Renal cortex interstitium (tissue), 15 donors: ENCODE measurements around the gene RTP3. TPM values are rescaled to one million over a fixed set of nuclear protein-coding genes. Genes with fewer than 3 reads are reported as not detected.

Experiments used
- DNase-seq, 11 donors: peaks; one replicate each; pipeline ENCODE4 v3.0.0-alpha.2; 2013; ENCODE audit warnings: low read depth in 9 of 11, low spot score in 4 of 11; ENCODE audit errors: extremely low read depth in 1 of 11
- long read RNA-seq, 16 experiments: transcript quantifications; one replicate each; lab custom pipeline, GENCODE V29; 2026
- polyA plus RNA-seq, 3 donors: library from polyadenylated mRNA; unstranded; fragments of 120-200 nt; gene quantifications; one replicate each; pipeline ENCODE4 v1.2.1, GENCODE V29; 2013; ENCODE audit not compliant: insufficient read length in 3 of 3

RTP3 gene
- polyA plus RNA-seq = not detected
- long read RNA-seq, donor 1 = 0 reads
- long read RNA-seq, donor 2 = 0 reads
- long read RNA-seq, donor 3 = 0 reads
- long read RNA-seq, donor 4 = 0 reads
- long read RNA-seq, donor 5 = 0 reads
- long read RNA-seq, donor 6 = 0 reads
- long read RNA-seq, donor 7 = 0 reads
- long read RNA-seq, donor 8 = 0 reads
- long read RNA-seq, donor 9 = 0 reads
- long read RNA-seq, donor 10 = 0 reads
- long read RNA-seq, donor 11 = 0 reads
- long read RNA-seq, donor 12 = 0 reads
- long read RNA-seq, donor 13 = 0 reads
- long read RNA-seq, donor 14 = 0 reads
- long read RNA-seq, donor 15 = 0 reads
- long read RNA-seq, donor 16 = 0 reads

DNA sequence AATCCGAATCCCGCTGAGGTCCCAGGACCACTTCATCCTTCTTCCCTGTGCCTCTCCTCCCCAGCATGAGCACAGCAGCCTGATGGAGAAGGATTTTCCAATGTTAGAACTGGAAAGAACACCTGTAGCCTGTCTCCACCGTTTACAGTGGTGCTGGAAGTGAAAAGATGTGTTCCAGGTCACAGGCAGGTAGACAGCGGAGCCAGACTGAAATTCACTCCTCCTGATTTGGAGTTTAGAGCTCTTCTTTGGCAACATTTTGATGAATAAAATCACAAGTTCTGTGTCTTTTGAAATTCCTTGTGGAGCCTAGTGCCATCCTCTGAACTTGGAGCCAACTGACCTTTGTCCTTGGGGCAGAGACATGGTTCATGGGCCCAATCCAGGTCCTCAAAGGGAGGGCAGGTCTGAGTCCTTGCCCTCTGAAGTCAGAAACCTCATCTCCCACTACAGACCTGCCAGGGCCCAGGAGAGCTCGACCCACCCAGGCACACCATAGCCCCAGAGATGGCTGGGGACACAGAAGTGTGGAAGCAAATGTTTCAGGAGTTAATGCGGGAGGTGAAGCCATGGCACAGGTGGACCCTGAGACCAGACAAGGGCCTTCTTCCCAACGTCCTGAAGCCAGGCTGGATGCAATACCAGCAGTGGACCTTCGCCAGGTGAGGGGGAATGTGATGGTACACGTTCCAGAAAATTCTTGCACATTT lies at the start of gene RTP3:
Gene RTP3 (plus strand): TSS at position 421 of the 710 bp plus-strand sequence. CDS start 87 bp downstream, at position 508.
- no peak for DNase-seq

DNA sequence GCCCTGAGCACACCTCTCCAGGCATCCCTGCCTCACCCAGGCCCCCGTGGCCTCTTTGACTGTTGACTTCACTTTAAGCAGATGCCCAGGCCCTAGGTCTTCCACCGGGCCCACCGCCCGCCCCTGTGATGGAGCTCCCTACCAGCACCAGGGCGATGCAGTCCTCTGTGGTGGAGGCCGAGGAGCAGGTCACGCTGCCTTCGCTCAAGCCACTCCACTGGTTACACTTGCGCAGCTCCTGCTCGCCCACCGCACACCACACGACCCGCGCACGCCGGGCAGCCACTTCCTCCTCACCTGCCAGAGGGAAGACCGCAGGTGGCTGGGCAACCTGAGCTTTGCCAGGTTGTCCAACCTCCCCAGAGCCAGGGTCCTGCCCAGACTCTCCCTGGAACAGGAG lies 49.1 kb upstream of the RTP3 start:
- DNase-seq = no peak

DNA sequence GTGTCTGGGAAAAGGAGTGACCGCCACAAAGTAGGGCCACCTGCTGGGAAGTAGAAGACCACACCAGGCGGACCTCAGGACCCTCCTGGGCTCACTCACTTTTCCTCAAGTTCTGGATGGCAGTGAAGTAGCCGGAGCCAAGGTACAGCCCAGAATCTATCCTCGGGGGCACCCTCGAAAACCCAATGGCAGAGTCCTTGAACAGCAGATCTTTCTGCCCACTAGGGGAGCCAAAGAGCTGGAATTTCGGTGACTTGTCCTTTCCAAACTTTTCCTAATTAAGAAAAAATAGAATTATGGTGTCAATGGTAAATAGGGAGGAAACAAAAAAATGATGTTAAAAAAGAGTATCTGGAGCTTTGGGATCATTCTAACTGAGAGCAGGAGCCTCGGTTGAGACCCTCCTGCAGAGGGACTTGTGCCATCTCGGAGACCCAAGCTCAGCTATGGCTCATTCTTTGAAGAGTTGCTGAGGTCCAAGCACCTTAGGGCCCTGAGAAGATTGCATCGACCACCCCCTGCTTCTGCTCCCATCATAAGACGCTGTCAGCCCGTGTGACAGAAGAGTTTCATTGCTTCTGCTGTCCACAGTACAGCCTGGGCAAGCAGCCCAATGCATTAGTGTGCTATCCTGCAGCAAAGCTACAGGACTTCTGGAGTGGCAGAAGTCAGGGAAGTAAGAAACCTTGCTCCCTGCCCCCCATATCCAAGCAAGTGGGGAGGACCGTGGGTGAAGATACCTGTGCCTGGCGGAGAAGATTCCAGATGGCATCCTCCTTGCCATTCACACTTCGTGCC lies 47.8 kb upstream of the RTP3 start:
- DNase-seq = no peak

DNA sequence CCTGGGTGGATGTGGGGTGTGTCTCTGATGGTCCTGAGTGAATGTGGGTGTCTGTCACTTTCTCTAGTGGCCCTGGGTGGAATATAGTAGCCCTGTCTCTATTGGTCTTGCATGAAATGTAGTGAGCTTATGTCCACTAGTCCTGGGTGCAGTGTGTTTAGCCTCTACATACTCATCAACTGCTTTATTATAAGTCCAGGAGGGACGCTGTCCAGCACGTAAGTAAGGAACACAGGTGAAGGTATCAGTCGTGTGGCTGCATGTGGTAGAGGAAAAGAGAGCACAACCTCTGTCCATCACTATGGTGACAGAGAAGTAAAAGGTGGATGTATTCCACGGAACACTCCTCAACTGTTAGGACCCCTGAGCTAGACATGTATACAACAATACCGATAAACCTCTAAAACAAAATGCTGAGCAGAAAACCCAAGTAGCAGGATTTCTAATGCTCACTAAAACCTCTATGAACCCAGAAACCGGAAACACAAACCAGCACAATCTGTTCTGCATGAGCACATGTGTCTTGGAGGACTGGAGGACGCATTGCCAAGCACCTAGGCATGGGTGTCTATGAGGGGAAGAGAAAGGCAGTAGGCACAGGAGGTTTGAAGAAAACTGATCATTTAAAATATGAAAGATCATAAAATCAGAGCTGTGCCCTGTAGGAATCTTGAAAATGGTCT lies 44.1 kb upstream of the RTP3 start:
- no peak for DNase-seq

DNA sequence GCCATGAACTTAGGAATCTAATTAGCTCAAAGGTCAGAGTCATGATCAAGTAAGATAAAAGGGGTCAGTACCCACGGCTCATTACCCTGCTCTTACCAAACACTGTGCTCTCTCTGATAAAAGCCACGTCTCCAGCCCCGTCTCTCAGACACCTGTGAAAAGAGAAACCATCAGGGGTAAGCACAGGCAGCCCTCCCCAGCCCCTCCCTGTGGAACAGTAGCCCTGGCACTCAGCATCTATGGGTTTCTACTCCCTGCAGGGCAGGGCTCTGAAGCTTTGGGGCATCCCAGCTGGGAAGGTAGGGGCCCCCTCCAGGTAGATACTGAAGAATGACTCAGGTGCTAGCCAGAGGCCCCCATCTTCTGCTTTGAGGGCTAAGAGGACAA lies 43.6 kb upstream of the RTP3 start:
- no peak for DNase-seq

DNA sequence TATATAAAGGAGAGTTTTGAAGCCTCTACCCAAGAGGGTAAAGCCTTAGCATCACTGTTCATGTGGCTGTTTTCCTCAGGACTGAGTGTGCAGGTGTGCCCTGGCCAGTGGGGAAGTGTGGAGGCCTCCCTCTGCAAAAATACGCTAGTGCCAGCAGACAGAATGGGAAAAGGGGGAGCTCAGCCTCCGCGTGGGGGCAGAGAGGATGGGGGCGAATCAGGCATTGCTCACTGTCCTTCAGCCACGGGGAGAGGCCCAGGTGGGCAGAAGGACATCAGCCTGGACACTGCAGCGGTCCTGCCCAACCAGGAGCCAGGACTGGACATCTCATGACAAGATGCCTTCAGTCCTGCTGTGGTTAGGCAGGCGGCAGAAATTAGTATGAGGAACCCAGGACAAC lies 43.2 kb upstream of the RTP3 start:
- DNase-seq = no peak

DNA sequence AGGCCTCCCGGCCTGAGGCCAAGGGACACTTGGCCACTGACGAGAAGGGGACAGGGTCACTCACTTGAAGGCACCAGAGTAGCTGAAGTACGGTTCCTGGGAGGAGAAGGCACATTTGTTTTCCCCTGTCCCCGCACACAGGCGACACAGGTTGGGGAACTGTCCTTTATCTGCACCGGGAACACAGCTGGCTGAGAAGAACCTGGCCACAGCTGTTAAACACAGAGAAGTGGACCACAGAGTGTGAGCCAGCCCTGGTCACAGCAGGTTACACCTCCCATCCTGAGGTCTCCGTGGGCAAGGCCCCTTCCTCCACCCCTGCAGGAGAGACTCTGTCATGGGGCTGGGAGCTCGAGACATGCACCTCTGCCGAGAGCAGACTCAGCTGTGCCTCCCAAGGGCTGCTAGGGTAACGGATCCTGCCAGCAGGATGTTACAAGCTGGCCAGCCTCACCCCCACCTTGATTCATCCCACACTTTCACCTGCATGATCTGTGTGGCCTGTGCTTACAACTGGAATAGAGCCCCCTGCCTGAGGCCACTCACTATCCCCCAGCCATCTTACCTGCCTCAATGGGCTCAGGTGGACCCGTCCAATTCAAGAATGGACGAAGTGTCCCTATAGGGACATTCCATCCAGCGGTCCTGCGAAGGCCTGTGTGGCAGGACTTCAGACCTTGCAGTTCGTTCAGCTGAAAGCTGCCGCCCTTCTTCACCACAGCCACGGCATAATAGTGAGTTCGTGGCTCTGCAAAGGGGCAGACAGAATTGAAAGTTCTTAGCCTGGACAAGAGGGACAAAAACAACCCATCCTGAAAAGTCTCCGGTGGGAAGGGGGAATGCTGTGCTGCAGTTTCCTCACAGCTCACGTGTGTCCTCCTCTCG lies 42.3 kb upstream of the RTP3 start:
- DNase-seq = no peak

DNA sequence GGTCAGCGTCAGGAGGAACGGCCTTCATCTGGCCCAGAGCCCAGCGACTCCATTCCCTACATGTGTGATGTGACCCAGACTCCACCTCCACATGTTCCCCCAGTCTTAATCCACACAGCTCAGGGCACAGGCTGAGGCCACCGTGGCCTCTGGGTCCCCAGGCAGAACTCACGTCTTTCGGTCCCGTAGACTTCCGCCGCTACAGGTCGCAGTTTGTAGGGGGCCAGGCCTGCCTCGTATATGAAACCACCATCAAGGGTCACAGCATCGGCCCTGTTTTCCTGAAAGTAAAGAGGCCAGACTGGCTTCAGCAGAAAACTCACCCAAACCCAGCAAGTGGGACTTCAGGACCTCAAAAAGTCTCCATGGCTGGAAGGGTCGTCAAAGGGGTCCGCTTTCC lies 41.7 kb upstream of the RTP3 start:
- DNase-seq = no peak

DNA sequence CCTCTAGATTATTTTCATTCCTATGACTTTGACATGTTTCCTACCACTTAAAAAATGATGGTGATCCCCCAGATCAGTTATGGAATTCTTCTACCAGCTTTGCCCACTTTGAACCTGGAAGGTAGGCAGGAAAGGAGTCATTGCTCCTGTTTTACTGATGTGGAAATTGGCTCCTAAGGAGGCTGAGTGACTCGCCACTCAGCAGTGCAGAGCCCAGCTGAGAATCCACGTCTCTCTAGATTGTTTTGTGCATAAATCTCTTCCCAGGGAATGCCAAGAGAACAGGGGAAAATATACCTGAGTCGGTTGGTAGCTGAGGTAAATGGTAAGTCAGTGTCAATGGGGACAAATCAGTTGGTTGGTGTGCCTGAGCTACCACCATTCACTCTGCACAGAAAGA lies 37.7 kb upstream of the RTP3 start:
- DNase-seq = no peak

DNA sequence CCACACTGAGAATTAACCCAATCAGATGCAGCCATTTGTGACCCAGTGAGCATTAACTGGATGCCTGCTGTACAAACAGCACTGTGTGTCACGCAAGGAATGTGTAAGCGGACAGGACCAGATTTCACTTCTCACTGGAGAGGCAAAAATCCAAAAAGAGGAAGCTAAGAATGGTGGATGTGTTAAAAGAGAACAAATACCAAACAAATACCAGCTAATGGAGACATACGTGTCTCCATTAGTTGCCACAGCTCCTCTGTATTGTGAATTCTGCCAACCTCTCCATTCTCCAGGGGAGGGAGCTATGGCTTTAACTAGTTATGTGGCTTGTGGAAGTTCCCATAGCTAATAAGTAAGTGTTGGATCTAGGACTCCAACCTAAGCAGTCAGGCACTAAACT lies 35.7 kb upstream of the RTP3 start:
- DNase-seq = no peak

DNA sequence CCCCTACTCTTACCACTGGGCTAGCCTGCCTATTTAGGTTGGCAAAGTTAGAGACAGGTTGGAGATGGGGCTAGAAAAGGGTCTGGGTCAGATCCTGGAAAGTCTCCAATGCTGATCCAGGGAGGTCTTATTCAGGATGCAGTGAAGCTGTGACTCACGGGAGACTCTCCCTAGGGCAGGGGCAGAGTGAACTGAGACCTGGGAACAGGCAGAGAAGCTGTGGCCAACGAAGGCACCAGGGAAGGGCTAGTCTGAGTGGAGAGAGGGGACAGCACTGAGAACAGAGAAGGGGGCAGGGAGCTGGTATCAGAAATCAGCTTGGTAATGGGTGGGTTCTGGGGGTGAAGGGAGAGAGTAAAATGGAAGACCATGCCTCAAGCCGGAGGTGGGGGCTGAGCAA lies 35.3 kb upstream of the RTP3 start:
- no peak for DNase-seq

DNA sequence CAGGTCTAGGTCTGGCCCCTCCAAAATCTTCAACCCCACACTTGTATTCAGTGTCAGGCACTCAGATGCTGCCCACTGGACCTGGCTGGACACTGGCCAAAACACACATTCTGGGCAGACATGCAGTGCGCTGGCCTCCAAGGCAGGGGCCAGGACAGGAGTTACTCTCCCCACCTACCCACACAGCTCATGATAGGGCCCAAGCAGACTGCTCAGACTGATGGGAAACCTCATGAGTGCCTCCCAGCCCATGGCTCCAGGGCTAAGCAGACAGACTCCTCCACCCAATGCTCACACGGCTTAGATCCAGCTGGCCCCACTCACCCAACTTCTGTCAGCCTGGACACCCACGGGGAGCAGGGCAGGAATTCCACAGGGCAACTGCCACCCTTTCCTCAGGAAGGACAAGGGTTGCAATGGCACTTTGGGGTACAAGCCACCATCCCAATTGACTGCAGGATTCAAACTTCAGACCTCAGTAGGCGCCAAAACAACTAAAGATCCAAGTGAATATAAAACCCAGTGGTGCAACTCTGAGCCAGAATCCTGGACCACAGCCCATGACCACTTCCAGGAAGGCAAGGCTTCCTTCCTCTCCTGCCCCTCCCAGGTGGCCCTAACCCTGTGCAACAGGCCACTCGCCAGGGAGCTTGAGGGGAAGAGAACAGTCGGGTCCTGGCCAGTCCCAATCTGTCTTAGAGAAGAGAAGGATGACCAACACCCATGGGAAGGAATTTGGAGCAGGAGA lies 34.5 kb upstream of the RTP3 start:
- no peak for DNase-seq

DNA sequence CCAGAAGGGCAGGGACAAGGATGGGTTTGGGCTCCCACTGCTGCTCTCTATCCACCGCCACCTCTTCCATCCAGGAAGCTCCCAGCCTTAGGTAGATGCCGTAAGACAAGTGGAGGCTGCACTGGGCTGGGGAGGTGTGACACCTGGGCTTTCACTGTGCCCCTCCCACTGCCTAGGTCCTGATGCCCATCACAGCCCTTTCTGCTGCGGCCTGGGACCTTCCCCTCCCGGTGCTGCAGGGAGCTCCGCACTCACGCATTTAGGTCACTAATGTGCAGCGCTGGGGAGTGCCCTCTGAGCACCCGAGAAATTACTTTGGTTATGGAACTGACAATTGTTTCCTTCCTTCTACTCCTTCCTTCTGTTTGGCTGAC lies 33.9 kb upstream of the RTP3 start:
- no peak for DNase-seq

DNA sequence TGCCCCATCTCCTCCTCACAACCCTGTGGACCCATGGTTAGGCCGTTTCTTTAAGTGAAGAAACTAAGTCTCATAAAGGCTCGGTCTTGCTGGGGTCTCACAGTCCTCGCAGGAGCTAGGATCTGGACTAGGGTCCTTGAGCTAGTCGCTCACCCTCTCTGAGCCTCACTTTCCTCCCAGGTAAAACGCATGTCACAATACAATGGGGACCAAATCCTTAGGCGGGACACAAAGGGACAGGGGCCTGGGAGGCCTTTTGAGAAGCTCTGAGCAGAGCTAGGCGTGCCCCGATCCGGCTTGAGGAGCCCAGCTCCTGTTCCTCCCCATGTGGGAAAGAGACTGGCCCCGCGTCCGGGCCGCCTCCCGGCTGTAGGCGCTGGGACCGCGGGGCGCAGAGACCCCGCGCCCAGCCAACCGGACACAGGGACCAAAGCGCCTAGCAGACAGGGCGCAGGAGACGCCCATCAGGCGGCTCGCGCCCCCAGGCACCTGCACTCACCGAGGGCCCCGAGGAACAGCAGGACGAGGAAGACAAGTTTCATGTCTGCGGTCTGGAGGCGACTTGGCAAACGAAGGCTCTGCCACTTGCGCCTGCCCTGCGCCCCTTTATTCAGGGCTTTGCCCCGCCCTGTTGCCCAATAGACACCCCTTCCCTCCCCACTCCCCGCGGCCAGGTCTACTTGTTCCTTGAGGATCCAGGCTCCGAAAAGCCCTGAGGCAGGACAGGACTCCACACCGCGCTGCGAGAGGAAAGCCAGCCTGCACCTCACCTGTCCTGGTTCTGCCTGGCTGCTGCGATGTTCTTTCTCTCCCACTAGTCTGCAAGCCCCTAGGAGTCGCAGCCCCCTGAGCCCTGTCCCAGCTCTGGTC lies 33.2 kb upstream of the RTP3 start, which contains the start of gene LTF:
Gene LTF (minus strand): TSS at position 580 of the 870 bp plus-strand sequence. CDS start 38 bp downstream, at position 542.
- DNase-seq = no peak

DNA sequence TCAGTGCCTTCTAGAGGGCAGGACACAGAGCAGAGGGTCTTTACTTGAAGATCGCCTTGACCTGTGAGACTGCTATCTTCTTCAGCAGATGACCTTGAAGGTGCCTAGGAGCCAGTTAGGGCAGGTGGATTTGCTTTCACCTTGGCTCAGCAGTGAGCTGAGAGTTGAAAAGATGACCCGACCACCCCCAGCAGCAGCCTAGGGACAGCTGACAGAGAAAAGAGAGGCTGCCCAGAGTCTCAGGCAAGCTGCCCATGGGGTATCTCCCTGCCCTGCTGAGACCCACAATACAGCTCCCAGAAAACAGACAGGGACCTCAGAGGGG lies 32.6 kb upstream of the RTP3 start:
- DNase-seq = no peak

DNA sequence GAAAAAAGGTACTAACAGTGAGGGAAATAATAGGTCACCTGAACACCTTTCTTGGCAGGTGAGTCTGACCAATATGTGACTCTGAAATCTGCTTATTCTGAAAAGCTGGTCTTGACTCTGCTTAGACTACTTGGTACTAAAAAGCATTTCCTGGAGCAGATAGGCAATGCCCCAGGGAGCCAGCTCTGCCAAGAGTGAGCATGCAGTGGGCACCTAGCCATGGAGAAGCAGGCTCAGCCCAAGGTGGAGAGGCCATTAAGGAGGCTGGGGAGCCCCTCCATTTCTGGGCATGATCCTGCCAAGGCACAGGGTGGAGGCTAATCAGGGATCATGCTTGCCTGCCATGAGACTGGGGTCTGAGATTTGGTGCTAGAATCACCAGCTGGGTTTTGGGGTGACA lies 31.5 kb upstream of the RTP3 start:
- no peak for DNase-seq

DNA sequence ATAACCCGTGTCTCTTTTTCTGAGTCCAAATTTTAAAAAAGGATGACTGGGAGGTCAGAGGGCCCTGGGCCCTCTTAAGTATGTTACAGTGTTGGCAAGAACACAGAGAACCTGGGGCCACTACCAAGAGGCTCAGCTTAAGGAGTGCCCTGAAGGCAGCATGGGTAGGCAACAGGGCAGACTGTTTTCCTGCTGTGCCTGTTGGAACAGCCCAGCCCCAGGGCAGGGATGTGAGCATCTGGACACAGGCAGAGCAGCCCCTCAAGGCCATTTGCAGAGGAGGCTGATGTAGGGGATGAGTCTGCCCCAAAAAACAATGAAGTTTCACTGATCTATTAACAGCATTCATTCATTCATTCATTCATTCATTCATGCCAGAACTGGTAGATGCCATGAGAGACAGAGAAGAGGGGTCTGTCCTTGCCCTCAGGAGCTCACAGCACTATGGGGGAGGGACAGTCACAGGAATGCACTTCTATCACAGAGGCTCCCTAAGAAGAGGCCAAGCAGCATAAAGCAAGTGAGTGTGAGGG lies 30.8 kb upstream of the RTP3 start:
- DNase-seq = no peak
